ENCODE data around the gene MT4. TPM values are rescaled to one million over a fixed set of nuclear protein-coding genes. Genes with fewer than 3 reads are reported as not detected.
A peak's percentile ranks its signal among the peaks of the same experiment; 100 is the strongest.

MT4 gene
- total and polyA plus RNA-seq, 12 donors: not detected

GRCh38 chr16:56519459-56520250 is 45.2 kb upstream of the MT4 start, which contains the start of gene BBS2:
BBS2 (minus strand) TSS chr16:56520024; CDS start chr16:56519862, 162 bp downstream.
- ATAC-seq (peak; percentile 96 to 99 (median 98)), DNase-seq (peak; percentile 90 to 94)
- Histone ChIP-seq H3K9me3 (no peaks in the 10 kb centered on the region), H3K27ac (peak within 1 kb of the TSS; percentile 35 to 94 (median 90)), H3K36me3 (no peaks in the 10 kb centered on the region), H3K4me1 (peaks cover 0 to 56% (median 38%) of the 10 kb centered on the region in 9 donors), H3K27me3 (no peaks in the 10 kb centered on the region), H3K4me3 (peak within 1 kb of the TSS; percentile 71 to 99 (median 92))
- TF ChIP-seq, protein P1, sequence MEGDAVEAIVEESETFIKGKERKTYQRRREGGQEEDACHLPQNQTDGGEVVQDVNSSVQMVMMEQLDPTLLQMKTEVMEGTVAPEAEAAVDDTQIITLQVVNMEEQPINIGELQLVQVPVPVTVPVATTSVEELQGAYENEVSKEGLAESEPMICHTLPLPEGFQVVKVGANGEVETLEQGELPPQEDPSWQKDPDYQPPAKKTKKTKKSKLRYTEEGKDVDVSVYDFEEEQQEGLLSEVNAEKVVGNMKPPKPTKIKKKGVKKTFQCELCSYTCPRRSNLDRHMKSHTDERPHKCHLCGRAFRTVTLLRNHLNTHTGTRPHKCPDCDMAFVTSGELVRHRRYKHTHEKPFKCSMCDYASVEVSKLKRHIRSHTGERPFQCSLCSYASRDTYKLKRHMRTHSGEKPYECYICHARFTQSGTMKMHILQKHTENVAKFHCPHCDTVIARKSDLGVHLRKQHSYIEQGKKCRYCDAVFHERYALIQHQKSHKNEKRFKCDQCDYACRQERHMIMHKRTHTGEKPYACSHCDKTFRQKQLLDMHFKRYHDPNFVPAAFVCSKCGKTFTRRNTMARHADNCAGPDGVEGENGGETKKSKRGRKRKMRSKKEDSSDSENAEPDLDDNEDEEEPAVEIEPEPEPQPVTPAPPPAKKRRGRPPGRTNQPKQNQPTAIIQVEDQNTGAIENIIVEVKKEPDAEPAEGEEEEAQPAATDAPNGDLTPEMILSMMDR (IDR thresholded peaks at IDR 0.05): peak in 1 of 9 donors; percentile 14
- intact Hi-C loops (cut with DNase I): loop anchor here in 7 of 10 donors (5.0 to 10.0 kb wide), 4 partner anchors 75 to 185 kb away; no protein-coding TSS in a partner anchor
- WGBS, 2 donors: 0 to 1% methylated on average over 65 of the region's 65 CpGs

DNA sequence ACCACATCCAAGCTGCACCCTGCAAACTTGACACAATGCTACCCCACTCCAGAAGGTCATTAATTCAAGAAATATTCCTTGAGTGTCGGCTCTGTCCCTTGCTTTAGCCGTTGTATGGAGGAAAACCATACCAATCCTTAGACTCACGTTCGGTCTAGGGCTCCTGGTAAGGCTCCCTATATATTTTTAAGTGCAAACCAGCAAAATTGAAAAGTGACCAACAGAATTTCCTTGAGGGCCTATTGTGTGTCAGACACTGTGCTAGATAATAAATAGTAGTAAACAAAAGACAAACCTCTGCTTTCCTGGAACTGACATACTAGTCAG is 44.7 kb upstream of the MT4 start:
- ATAC-seq: peak in 2 of 8 donors; percentile 15 to 19
- intact Hi-C loops (cut with DNase I): no loop called here
- Histone ChIP-seq H3K27me3 (no peaks in the 10 kb centered on the region), H3K4me1 (peaks cover 0 to 51% (median 38%) of the 10 kb centered on the region in 9 donors), H3K4me3 (peak overlapping the region; percentile 71 to 99 (median 92)), H3K27ac (peak overlapping the region; percentile 35 to 94 (median 90)), H3K36me3 (no peaks in the 10 kb centered on the region), H3K9me3 (no peaks in the 10 kb centered on the region)
- TF ChIP-seq, protein P1 (IDR thresholded peaks at IDR 0.05): no peak
- DNase-seq: no peak
- 25 to 37% methylated on average over 4 of the region's 4 CpGs for WGBS, 2 donors

DNA sequence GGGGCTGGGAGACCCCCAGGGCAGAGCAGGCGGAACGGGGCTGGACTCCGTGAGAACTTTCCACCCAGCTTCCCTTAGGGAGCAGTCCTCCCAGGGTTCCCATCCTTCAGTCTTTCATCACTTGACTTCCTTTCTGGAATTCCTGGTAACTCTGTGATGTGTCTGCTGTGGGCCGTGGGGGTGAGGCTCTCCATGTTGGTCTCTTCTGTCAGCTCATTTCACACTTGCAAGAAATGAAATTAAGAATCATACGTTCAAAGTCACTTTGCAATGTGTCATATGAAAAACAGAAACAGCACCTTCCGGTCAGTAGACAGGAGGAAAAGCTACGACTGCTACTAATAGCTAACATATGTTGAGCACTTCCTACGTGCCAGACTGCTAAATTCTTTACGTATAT is 39.6 kb upstream of the MT4 start:
- Histone ChIP-seq H3K27me3 (peaks cover 0 to 10% (median 0%) of the 10 kb centered on the region in 7 donors), H3K4me1 (peaks cover 0 to 6% (median 4%) of the 10 kb centered on the region in 9 donors), H3K27ac (no peak overlapping the region), H3K4me3 (no peak overlapping the region), H3K36me3 (no peaks in the 10 kb centered on the region), H3K9me3 (no peaks in the 10 kb centered on the region)
- intact Hi-C loops (cut with DNase I): no loop called here
- TF ChIP-seq, protein P1 (IDR thresholded peaks at IDR 0.05): no peak
- ATAC-seq (no peak), DNase-seq (no peak)
- WGBS, 2 donors: 56 to 57% methylated on average over 9 of the region's 9 CpGs

- intact Hi-C loops (cut with DNase I): no loop called here
Observed at GRCh38 chr16:56530872-56531271, 34.0 kb upstream of the MT4 start.

More at GRCh38 chr16:56530872-56531271, 34.0 kb upstream of the MT4 start:
- DNase-seq (no peak), ATAC-seq (no peak)
- TF ChIP-seq, protein P1 (IDR thresholded peaks at IDR 0.05): no peak
- H3K4me1 ChIP-seq: no peaks in the 10 kb centered on the region
- WGBS, 2 donors: 82 to 88% methylated on average over 1 of the region's 1 CpG
- H3K9me3 ChIP-seq: no peaks in the 10 kb centered on the region
- H3K4me3 ChIP-seq: no peak overlapping the region
- H3K27me3 ChIP-seq: peaks cover 0 to 33% (median 15%) of the 10 kb centered on the region in 7 donors
- no peak overlapping the region for H3K27ac ChIP-seq
- no peaks in the 10 kb centered on the region for H3K36me3 ChIP-seq
